Epithelial cell of prostate (primary cell): ENCODE data around the gene SBNO2.

Source experiments
- DNase-seq: peaks from one replicate; pipeline ENCODE4 v3.0.0-alpha.2; 2011; ENCODE audit warnings: low read depth, low spot score
- H3K27ac ChIP-seq: fragments of 450-650 bp; 2 replicates; pipeline ENCODE4 v1.5.1; 2017; ENCODE audit warnings: mild to moderate bottlenecking

The SBNO2 gene

GRCh38 chr19:1109697-1110671, 64.1 kb downstream of the SBNO2 start:
- no peak for DNase-seq

GRCh38 chr19:1109032-1109551, 65.0 kb downstream of the SBNO2 start:
- DNase-seq, result no peak

More at GRCh38 chr19:1109697-1110671, 64.1 kb downstream of the SBNO2 start:
- H3K27ac ChIP-seq, result no peak overlapping the region

DNA sequence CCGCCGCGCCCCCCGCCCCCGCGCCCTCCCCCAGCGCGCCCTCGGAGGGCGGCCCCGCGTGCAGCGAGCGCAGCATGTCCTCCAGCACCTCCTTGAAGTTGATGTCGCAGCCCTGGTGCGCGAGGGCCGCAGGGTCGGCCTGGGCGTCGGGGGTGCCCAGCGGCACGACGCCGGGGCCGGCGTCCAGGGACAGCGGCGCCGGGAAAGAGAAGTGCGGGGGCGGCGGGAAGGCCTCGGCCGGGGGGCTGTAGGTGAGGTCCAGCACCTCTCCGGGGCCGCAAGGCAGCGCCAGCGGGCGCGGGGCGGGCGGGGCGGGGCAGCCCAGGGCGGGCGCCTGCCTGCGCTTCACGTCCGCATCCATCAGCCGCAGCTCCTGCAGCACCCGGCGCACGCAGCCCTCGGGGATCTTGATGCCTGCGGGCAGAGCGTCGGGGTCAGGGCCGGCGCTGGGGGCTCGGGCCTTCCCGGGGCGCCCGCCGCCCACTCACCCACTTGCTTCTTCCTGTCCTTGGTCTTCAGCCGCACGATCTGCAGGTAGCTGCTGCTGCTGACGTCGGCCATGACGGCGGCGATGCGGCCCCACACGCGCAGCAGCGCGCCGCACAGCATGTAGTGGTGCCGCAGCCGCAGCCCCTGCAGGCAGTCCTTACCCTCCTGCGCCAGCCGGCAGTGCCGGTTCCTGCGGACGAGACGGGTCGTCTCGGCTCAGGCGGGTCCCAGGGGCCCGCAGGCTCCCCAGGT, 65.6 kb downstream of the SBNO2 start:
- no peak for DNase-seq
- no peak overlapping the region for H3K27ac ChIP-seq

More at GRCh38 chr19:1109032-1109551, 65.0 kb downstream of the SBNO2 start:
- H3K27ac ChIP-seq, result no peak overlapping the region

DNA sequence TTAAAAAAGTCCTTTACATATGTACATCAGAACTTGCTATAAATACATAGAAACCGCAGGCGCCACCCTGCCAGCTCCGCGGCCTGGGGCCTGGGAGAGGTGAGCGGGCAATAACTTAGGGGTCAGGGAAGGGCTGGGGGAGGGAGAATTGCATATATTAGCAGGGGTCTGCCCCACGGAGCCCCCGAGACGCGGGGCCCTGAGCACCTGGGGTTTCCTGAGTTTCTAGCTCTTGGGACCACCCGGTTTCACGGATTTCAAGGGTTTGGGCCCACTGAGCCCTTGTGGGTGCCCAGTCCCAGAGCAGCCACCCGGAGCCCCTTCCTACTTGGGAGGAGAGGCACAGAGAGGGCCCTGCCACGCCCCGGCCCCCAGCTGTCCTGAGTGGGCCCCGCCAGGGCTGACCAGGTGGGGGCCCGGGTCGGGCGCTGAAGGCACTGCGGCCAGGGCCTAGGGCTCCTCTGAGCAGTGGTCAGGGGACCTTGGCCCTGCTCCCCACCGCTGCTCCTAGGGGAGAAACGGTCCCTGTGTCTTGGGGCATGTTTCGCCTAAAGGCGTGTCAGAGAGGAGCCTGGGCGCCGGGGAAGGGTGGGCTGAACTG, 66.3 kb downstream of the SBNO2 start:
- peak overlapping the region; percentile 11 for H3K27ac ChIP-seq
- no peak for DNase-seq

DNA sequence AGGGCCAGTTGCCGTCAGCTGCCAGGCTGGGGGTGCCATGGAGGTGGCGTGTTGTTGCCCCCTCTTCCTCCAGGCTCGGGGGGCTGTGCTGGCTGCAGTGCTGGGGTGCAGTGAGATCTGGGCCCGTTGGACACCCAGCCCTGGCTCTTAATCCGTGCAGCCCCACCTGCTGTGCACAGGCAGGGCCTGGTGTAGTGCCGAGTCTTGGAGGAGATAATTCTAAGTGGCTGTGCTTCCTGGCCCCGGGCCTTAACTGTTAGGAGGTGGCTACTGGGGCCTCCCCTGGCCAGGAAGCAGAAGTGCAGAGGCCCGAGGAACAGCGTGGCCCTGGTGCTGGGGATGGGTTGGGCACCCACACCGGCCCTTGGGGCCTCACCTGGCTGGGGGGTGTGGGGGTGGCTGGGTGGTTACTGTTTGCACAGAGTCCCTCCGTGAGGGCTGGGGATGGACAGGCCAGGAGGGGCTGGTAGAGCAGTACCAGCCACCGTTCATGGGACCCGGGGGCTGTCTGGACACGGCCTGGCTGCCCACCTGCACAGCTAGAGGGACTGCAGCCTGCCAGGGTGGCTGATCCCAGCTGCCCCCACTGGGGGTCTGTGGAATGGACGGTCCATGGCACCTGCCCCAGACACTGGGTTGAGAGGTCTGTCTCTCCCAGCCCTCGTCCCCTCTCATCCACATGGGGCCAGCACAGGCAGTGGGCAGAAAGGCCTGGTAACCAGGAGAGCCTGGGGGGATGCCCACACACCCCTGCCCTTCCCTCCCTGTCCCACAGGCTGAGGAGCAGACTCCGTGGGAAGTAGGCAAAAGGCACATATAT, 67.0 kb downstream of the SBNO2 start:
- DNase-seq, result no peak
- peak overlapping the region; percentile 11 for H3K27ac ChIP-seq

DNA sequence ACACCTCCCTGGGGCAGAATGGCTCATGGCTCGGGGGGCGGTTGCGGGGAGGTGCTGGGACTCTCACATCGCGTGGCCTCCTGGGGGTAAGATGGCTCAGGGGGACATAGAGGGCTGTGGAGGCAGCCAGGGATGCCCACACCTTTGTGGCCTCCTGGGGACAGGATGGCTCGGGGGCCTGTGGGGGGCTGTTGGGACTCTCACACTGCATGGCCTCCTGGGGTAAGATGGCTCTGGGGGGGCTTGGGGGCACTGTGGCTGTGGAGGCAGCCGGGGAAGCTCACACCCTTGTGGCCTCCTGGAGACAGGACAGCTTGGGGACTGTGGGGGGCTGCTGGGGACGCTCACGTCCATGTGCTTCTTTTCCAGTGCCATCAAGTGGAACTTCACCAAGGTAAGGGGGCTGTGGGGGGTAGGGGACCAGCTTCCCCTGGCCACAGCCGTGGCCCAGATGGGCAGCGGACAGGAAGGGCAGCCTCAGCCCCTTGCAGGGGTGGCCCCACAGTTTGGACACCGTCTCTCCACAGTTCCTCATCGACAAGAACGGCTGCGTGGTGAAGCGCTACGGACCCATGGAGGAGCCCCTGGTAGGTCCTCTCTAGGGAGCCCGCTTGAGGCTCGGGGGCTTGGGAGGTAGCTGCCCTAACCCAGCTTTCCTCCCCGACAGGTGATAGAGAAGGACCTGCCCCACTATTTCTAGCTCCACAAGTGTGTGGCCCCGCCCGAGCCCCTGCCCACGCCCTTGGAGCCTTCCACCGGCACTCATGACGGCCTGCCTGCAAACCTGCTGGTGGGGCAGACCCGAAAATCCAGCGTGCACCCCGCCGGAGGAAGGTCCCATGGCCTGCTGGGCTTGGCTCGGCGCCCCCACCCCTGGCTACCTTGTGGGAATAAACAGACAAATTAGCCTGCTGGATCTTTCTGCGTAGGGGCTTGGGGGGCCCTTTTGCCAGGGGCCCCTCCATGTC, 67.9 kb downstream of the SBNO2 start:
- no peak for DNase-seq

DNA sequence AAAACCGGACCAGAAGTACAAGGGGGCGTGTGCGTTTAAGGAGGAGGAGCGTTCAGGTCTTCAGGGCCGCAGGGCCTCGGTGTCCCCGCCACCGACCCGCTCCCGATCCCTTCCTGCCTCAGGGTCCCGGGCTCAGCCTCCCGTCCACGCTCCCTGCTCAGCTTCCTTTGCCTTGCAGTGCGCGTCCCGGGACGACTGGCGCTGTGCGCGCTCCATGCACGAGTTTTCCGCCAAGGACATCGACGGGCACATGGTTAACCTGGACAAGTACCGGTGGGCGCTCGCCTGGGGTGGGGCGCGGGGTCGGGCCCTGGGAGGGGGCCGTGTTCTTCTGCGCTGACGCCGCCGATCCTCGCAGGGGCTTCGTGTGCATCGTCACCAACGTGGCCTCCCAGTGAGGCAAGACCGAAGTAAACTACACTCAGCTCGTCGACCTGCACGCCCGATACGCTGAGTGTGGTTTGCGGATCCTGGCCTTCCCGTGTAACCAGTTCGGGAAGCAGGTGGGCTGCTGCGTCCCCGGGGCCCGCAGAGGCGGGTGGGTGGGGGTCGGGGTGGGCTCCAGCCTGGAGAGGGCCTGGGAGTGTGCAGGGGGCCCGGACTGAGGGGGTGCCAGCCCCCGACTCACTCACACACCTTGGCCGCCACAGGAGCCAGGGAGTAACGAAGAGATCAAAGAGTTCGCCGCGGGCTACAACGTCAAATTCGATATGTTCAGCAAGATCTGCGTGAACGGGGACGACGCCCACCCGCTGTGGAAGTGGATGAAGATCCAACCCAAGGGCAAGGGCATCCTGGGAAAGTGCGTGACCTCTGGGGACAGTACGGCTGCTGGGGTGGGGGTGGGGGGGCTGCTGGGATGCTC, 68.8 kb downstream of the SBNO2 start:
- peak overlapping the region; percentile 96 for H3K27ac ChIP-seq
- DNase-seq, result no peak

More for the DNA sequence above, 67.9 kb downstream of the SBNO2 start:
- H3K27ac ChIP-seq, result no peak overlapping the region

DNA sequence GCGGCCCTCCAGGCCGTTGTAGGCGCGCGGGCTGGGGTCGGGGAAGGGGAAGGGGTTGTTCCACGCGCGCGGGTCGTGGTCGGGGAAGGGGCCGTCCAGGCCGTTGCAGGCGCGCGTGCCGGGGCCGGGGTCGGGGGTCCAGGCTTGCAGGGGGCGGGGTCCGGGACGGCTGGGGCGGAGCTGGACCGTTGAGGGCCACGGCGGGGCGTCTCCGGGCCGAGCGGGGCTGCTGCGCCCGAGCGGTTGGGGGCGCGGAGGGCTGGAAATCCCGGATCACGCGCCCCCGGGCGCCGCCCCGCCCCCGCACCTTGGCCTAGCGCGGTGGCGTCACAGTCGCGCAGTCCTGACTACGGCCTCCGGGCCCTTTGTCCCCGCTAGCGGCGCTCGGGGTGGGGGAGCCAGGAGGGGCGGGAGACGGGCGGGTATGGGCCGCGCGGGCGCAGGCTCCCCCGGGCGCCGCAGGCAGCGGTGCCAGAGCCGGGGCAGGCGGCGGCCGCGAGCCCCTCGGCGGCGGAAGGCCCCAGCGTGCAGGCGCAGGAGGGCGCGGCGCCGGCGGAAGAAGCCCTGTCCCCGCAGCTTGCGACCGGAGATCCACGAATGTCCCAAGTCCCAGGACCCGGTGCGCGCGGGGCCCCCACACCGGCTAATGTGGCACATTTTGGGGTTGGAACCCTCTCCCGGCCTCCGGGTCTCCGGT, 69.6 kb downstream of the SBNO2 start:
- peak overlapping the region; percentile 96 for H3K27ac ChIP-seq
- no peak for DNase-seq

DNA sequence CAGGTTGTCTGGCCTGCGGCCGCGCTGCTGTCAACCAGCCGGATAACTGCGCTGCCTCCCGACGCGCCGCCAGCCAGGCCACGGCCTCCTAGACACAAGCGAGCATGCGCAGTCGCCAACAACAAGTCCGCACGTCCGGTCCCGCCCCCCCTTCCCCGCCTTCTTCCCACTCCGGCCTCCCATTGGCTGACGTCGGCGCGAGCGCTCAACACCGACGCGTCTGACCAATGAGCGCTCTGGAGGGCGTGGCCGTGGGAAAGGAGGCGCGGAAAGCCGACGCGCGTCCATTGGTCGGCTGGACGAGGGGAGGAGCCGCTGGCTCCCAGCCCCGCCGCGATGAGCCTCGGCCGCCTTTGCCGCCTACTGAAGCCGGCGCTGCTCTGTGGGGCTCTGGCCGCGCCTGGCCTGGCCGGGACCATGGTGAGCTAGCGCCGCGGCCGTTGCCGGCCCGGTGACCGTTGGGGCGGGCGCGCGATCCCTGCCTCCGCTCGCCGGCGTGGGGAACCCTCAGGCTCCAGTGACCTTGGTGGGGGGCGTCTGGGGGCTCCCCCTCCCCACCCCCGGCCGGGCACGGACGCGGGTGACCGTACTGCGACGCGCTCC, 70.3 kb downstream of the SBNO2 start, which contains the start of gene GPX4:
GPX4 (plus strand) TSS at position 287 of the 603 bp plus-strand sequence; CDS start at position 337, 50 bp downstream.
- peak within 1 kb of the TSS; percentile 96 for H3K27ac ChIP-seq
- peak; percentile 94 for DNase-seq

DNA sequence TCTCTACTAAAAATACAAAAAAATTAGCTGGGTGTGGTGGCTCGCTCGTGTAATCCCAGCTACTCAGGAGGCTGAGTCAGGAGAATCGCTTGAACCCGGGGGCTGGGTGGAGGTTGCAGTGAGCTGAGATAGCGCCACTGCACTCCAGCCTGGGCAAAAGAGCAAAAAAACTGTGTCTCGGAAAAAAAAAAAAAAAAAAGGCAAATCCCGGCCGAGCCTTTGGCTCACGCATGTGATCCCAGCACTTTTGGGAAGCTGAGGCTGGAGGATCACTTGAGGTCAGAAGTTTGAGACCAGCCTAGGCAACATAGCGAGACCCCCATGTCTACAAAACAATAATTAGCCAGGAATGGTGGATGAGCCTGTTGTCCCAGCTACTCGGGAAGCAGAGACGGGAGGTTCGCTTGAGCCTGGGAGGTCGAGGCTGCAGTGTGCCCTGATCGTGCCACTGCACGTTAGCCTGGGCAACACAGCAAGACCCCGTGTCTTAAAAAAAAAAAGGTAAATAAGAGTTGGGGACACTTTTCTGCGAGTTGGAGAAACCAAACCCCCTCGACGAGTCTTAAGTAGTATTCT, 70.8 kb downstream of the SBNO2 start:
- no peak for DNase-seq
- H3K27ac ChIP-seq, result peak overlapping the region; percentile 96

DNA sequence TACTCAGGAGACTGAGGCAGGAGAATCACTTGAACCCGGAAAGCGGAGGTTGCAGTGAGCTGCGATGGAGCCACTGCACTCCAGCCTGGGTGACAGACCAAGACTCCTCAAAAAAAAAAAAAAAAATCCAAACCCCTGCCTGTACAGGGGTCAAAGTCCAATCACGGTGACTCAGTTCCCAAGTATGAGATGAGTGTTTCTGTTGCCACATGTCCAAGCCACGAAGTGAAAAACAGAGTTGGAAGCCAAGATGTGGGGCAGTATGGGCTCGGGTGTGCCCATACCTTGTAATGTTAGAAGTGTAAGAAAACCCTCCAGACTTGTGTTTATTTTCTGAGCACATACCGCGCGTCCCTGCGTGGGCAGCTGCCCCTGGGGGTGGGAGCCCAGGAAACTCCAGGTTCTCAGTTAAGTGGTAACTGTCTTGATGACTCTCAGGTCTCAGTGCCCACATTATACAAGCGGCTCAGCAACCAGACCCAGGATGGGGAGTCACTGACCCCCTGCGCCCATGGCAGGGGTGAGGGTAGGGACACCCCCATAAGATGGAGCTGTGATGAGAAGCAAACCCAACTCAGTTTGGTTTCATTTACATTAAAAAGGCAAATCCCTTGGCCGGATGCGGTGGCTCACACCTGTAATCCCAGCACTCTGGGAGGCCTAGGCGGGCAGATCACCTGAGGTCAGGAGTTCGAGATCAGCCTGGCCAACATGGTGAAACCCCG, 71.5 kb downstream of the SBNO2 start:
- peak; percentile 96 for DNase-seq
- peak overlapping the region; percentile 96 for H3K27ac ChIP-seq

GRCh38 chr19:1101337-1101698, 72.8 kb downstream of the SBNO2 start:
- peak overlapping the region; percentile 96 for H3K27ac ChIP-seq
- no peak for DNase-seq

DNA sequence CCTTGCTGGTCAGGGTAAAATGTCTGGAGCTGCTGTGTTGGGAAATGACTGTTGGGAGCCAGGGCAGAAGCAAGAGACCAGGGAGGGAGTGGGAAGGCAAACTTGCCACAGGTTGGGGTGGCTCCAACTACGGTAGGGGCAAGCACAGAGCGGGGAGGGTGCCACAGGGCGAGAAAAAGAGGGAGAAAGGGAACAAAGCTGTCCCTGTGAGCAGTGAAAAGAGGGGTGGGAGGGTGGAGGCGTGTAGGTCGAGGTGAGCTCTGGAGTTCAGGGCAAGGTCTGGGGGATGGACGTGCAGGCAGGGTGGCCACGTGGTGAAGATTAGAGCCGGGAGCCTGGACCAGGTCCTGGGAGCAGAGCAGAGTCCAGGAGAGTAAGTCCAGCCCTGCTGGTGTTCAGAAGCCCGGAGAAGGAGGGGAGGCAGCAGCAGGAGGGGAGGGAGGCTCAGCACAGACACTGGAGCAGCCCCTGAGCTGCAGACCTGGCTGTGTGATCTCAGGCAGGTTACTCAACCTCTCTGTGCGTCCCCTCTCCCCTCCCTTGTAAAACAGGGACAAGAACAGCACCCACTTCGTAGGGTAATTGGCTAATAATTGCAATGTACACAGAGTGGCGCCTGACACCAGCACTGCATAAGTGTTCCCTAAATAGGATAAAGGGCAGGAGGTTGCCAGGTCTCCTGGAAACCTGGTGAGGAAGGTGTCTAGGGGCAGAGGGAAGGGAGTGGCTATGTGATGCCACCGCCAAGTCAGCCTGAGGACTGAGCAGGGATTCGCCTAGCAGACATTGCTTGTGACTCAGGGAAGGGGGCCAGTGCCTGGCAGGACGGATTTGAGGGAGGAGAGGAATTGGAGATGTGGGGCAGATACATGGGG, 75.7 kb downstream of the SBNO2 start:
- H3K27ac ChIP-seq, result peak overlapping the region; percentile 76
- no peak for DNase-seq

- H3K27ac ChIP-seq, result peak overlapping the region; percentile 76
- DNase-seq, result no peak
These were observed 76.3 kb downstream of the SBNO2 start for GRCh38 chr19:1097810-1098176.
